ENCODE data around the gene GATA5. TPM values are rescaled to one million over a fixed set of nuclear protein-coding genes. Genes with fewer than 3 reads are reported as not detected.

The GATA5 gene
- total RNA-seq (2022; extraction: Qiagen RNA extraction) = 0.41 to 0.78 TPM (median 0.70 TPM) in 5 replicates

GRCh38 chr20:62475772-62476055 lies at the start of gene GATA5:
Gene GATA5, minus strand, starts transcription at chr20:62475995. Its CDS starts 474 bp downstream, at chr20:62475521.

GRCh38 chr20:62427172-62428001 lies 48.4 kb downstream of the GATA5 start, which contains the start of gene RBBP8NL:
Gene RBBP8NL, minus strand, starts transcription at chr20:62427539. Its CDS starts 7,892 bp downstream, at chr20:62419647.

Other genes with a start within 250 kb of the GATA5 start
- 16.5 to 21.5 TPM (median 21.2 TPM) in 5 replicates for gene OSBPL2, start 237.5 kb downstream of the GATA5 start, total RNA-seq (2022; extraction: Qiagen RNA extraction)
- gene ADRM1, start 173.0 kb downstream of the GATA5 start, total RNA-seq (2022; extraction: Qiagen RNA extraction) = 152 to 196 TPM (median 187 TPM) in 5 replicates
- 260 to 513 TPM (median 431 TPM) in 5 replicates for gene LAMA5, start 108.7 kb downstream of the GATA5 start, total RNA-seq (2022; extraction: Qiagen RNA extraction)
- 2,654 to 2,993 TPM (median 2,828 TPM) in 5 replicates for gene RPS21, start 88.9 kb downstream of the GATA5 start, total RNA-seq (2022; extraction: Qiagen RNA extraction)
- gene CABLES2, start 68.7 kb downstream of the GATA5 start, total RNA-seq (2022; extraction: Qiagen RNA extraction) = 4.4 to 5.8 TPM (median 5.2 TPM) in 5 replicates
- 0.52 to 1.0 TPM (median 0.73 TPM) in 5 replicates for gene RBBP8NL, start 48.5 kb downstream of the GATA5 start, total RNA-seq (2022; extraction: Qiagen RNA extraction)
- gene SLCO4A1, start 166.5 kb upstream of the GATA5 start, total RNA-seq (2022; extraction: Qiagen RNA extraction) = 9.2 to 14.1 TPM (median 11.9 TPM) in 5 replicates
- 0.07 to 0.18 TPM (median 0.09 TPM) in 5 replicates for gene NTSR1, start 232.8 kb upstream of the GATA5 start, total RNA-seq (2022; extraction: Qiagen RNA extraction)

Measured in A549 treated with Mapracorat at 1 μM for 4 hours (cell line).